CD4-positive, alpha-beta T cell treated with Interleukin-12 subunit alpha and Interleukin-12 subunit beta, for 1 hour (primary cell): ENCODE results near the gene HCFC1R1.
A peak's percentile ranks its signal among the peaks of the same experiment; 100 is the strongest.

ENCODE experiments used
- DNase-seq: peaks from one replicate; pipeline ENCODE4 v3.0.0-alpha.2; 2020

HCFC1R1 gene

DNA sequence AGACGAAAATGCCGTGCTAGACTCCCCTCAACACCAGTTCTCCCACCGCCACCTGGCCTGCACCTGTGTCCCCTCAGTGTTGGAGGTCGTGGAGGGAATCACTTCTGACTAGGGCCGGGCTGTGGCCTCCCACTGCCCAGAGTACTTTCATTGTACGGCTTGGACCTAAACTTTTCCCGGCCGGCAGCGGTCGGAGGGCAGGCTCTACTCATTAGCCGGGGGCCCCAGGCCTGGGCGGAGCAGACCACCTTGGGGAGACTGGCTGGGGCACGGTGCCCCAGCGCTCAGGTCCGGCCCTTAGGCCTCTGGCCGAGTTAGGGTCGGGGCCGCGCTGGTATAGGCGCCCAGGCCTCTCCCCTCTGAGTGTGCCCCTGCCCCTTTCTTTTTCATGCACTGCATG, 6.4 kb downstream of the HCFC1R1 start:
- DNase-seq = no peak

DNA sequence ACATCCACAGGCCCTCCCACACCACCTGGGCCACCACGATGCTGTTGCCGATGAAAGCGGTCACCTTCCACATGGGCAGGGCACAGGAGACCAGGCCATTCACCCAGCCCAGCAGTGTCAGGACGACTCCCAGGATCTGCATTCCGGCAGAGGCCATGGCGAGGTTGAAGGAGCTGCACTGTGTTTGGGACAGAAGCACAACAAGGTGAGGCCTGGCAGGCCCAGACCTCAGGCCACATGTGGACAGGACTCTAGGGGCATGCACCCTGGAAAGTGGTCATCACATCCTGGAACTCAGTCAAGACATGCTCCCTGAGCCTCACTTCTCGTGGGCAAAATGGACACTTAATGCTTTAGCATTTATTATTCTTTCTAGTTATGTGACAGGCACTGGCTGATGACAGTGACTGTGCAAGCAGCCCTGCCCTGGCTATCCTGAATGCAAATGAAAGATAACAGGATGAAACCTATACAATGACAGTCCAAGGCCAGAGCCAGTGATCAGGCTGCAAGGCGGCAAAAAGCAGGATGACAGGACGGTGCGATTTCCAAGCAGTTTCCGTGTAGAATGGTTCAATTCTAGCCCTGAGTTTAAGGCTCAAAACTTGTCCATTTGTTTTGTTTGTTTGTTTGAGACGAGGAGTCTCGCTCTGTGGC, 7.7 kb downstream of the HCFC1R1 start:
- DNase-seq = no peak

DNA sequence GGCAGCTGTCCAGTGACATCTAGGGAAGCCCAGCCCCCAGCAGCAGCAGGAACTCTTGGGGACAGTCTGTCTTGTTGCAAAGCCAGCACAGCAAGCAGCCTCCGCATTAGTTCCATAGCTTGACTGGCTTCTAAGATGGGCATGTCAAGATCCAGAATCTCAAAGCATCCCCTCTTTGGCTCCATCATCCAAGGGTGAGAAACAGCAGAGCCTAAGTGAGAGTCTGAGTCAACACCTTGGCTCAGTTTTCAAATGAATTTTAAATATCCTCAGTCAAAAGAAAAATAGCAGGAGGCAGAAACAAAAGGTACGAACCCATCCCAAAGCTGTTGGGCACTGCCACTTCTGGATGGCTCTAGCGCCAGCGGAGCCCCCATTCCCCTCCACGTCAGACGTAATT, 8.8 kb downstream of the HCFC1R1 start:
- DNase-seq = no peak

DNA sequence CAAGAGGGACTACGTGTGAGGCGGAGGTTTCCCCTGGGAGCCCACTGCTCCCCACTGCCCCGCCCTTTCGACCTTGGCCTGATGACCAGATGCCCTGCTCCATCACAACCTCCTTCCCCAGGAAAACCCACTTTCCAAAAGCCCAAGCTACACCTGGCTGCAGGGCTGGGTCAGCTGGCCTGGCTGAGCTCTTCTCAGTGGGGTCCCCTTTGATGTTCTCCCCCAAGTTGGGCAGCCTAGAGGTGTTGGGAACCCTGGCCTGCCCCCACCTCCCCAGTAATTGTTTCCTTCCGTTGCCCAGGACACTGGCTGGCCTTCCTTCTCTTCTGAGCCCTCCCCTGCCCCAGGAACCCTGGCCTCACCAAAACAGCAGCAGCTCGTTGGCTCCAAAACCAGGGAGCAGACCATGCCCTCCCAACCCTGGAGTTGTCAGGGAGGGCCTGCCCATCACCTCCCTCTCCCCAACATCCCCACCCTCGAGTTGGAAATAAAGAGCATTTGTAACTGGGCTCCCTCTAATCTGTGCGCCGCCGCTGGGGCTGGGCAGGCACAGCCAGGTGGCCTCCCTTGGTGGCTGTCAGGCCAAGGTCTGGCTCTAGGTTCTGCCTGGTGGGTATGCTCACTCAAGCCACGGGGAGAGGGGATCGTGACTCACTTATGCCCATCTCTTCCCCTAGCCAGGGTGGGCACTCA, 9.6 kb downstream of the HCFC1R1 start:
- no peak for DNase-seq

DNA sequence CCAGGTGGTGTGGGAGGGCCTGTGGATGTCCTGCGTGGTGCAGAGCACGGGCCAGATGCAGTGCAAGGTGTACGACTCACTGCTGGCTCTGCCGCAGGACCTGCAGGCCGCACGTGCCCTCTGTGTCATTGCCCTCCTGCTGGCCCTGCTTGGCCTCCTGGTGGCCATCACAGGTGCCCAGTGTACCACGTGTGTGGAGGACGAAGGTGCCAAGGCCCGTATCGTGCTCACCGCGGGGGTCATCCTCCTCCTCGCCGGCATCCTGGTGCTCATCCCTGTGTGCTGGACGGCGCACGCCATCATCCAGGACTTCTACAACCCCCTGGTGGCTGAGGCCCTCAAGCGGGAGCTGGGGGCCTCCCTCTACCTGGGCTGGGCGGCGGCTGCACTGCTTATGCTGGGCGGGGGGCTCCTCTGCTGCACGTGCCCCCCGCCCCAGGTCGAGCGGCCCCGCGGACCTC, 10.2 kb downstream of the HCFC1R1 start:
- no peak for DNase-seq

DNA sequence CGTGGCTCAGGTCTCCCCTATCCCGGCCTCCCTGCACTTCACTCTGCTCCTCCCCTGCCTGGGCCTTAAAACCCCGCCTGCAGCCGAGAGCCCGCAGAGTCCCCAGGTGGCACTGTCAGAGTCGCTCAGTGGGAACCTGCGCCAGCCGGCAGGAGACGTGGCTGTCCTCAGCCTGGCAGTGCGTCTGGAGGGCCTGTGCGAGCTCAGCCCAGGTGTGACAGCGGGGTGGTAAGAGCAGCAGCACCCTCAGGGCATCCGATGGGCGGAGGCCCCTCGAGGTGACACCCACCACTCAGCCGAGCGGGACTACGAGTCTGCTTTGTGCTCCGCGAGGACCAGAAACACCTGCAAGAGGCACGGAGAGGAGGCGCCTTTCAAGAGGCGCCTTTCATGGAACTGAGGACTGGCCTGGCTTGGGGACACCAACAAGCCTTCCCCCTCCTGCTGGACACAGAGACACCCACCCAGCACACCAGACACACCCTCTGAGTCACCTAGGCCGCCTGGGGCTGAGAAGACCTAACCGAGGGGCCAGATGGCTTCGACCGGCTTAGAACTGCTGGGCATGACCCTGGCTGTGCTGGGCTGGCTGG, 10.8 kb downstream of the HCFC1R1 start, which contains the start of gene CLDN9:
Gene CLDN9 (plus strand): TSS at position 96 of the 593 bp plus-strand sequence. CDS start 440 bp downstream, at position 536.
- no peak for DNase-seq

- DNase-seq = no peak
Observed at GRCh38 chr16:3012246-3012645, 11.5 kb downstream of the HCFC1R1 start.

DNA sequence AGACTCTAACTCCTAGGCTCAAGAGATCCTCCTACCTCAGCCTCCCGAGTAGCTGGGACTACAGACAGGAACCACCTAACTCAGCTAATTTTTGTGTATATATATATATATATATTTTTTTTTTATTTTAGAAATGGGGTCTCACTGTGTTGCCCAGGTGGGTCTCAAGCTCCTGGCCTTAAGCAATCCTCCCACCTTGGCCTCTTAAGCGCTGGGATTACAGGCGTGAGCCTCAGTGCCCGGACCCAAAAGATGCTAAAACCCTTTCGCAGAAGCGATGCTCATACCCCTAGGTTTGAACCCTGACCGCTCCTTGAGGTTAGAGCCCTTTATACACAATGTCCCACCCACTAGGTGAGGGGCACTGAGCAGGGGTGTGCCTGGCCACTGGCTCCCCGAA, 13.2 kb downstream of the HCFC1R1 start:
- DNase-seq = no peak

GRCh38 chr16:3009568-3010390, 14.0 kb downstream of the HCFC1R1 start:
- no peak for DNase-seq

GRCh38 chr16:3008690-3009037, 15.1 kb downstream of the HCFC1R1 start:
- no peak for DNase-seq

DNA sequence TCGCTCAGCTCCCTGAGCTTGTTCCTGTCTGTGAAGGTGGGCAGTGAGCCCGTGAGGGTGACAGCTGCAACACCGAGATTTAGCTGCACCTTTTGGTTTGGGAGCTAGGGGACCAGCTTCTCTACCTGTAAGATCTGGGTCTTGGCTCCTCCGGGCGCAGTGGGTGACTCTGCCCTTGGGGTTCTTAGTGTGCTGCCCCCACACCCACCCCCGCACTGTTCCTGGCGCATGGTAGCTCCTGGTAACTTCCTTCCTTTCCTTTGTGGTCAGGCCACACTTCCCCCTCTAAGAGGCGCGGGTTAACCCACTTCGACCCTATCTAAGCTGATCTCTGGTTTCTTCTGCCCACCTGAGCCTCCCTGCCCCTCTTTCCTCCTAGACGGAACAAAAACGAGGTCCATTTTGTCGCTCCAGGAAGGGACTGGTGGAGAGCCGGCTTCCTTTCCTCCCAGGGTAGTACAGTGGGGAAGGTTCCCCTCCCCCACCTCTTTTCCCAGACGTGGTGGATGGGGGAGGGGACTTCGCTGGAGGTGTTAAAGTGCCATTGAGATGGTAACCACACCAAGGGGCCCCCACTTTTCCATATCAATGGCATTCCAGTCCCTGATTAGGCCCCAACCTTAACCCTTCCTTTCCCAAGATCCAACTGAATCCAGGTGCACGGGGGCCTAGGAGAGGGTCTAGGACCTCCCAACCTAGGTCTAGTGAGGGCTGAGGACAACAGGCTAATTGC, 15.6 kb downstream of the HCFC1R1 start:
- no peak for DNase-seq

GRCh38 chr16:3007059-3007956, 16.4 kb downstream of the HCFC1R1 start:
- DNase-seq = no peak

- no peak for DNase-seq
Observed at GRCh38 chr16:3004781-3005284, 18.9 kb downstream of the HCFC1R1 start.

- no peak for DNase-seq
Observed at GRCh38 chr16:3004319-3004718, 19.4 kb downstream of the HCFC1R1 start.

DNA sequence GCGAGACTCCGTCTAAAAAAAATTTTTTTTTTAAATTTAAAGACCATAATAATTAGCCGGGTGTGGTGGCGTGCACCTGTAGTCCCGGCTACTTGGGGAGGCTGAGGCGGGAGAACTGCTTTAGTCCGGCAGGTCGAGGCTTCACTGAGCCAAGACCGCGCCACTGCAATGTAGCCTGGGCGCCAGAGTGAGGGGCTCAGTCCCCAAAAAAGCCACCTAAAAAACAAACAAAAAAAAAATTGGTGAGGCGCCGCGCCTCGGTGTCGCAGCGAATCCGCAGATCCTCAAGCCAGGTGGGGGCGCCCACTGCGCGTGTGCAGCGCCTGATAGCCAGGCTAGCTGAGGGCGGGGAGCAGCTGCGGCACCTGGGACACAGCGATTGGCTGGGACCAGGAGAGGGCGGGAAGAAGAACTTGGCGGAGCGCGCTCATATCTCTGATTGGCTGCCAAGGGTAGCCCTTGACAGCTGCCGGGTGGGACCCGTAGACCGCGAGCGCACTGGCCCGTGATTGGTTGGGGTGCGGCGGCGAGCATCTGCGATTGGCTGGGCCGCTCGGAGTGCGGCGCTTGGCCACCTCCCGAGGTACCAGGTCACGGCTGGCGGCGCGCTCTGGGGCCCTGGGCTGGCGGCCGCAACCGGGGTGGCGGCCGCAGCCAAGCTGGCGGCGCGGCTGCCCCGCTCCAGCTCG, 20.0 kb downstream of the HCFC1R1 start:
- peak; percentile 99 for DNase-seq

DNA sequence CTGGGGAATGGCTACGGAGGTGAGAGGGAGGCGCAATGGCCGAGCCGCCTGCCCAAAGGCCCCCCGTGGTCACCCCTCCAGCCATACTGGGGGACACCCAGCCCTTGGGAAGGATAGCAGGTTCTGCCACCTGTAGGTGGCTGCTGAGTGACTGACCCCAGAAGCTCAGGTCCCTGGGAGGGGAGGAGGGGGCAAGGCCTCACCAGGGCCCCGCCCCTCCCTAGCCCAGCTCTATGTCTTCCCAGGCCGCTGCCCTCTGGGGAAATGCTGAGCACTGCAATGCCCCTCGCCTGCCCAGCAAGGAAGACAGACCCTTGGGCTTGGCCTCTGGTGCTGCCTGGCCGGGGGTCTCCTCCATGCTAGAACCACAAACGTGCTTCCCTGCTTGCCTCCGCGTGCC, 22.4 kb downstream of the HCFC1R1 start:
- DNase-seq = no peak

DNA sequence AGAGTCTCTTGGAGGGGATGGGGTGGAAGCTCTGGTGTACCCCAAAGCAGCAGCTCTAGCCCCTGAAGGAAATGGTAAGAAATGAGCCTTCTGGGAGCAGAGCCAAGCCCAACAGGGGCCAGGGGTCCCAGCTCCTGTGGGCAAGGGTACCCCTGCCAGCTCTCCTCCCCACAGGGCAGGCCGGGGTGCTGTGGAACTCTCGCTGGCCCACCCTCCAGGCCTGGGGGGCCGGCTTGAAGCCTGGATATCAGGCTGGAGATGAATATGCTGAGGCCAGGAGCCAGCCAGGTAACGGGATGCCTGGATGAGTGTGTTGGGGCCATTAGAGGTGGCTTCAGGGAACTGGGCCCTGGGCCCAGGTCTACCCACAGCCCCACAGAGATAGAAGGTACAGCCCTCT, 23.2 kb downstream of the HCFC1R1 start:
- DNase-seq = no peak

- DNase-seq = no peak
Observed at GRCh38 chr16:2999929-3000328, 23.8 kb downstream of the HCFC1R1 start.

- no peak for DNase-seq
Observed at GRCh38 chr16:2996298-2996697, 27.4 kb downstream of the HCFC1R1 start.

- DNase-seq = no peak
Observed at GRCh38 chr16:2992383-2993081, 31.2 kb downstream of the HCFC1R1 start.
